Fibroblast of skin of abdomen (primary cell): Measurements from ENCODE around the gene COL20A1.

Experiments
- DNase-seq: peaks from one replicate; pipeline ENCODE4 v3.0.0-alpha.2; 2013

Gene COL20A1

DNA sequence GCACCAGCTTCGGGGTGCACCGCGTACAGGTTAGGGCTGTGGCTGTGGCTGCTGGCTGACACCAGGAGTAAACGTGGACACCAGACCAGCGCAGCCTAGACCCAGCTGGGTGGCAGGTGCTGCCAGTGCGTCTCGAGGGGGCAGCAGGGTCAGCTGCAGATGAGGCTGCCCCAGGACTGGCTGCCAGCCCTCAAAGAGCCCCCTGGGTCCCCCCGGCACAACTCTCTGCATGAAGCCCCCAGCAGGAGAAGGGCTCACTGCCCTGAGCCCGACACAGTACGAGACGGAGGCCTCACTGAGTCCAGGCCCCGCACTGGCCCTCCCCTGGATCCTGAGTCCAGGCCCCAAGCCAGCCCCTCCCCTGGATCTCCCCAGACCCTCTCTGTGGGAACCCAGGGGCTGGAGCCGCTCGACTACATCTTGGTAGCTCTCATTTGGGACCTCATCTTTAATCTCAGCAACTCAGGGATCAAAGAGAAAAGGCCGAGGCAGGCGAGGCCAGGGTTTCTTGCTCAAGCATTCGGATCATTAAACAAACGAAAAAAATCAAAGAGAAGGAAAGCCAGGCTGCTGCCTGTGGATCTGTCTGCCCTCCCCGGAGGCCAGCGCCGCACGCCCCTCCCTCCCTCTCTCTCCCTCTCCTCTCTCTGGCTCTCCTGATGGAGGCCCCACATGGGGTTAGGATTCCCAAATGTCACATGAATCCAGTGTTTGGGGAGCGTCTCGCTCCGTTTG is 31.8 kb upstream of the COL20A1 start:
- no peak for DNase-seq

DNA sequence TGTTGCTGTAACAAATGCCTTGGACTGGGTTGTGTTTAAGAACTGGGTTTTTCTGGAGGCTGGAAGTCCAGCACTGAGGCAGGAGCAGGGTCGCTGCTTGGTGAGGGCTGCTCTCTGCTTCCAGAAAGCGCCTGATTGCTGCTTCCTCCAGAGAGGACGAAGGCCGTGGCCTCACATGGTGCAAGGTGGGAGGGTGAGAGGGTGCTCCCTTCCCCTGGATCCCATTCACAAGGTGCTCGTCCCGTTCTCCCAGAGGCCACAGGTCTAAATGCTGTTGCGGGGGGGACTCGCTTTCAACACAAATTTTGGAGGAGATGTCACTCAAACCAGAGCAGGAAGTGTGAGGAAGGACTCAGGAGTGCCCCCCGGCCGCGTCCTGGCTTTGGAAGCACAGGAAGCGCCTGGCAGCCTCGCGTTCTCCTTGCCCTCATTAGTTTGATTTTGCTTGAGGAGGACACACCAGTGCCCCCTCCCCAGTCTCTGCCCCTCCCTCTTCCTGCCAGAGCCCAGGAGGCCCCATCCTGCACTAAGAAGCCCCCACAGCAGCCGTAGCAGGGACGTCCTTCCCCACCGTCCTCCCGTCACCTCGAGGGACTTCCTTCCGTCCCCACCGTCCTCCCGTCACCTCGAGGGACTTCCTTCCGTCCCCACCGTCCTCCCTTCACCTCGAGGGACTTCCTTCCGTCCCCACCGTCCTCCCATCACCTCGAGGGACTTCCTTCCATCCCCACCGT is 31.0 kb upstream of the COL20A1 start:
- DNase-seq, result no peak

DNA sequence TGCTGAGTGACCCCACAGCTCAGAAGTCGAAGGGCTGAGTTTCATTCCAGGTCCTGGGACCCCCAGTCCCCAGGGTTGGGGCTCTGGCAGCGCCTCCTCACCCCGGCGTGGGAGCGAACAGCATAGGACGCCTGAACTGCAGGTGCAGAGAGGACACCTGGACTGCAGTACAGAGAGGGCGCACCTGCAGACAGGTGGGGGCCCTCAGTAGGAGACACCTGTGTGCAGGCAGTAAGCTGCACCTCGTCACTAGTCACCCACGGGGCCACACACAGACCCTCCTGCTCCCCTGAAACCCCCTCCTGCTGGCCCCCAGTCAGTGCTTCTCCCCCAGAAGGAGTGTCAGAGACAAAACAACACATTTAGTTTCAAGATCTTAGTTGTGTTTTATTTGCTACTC is 30.1 kb upstream of the COL20A1 start:
- no peak for DNase-seq

DNA sequence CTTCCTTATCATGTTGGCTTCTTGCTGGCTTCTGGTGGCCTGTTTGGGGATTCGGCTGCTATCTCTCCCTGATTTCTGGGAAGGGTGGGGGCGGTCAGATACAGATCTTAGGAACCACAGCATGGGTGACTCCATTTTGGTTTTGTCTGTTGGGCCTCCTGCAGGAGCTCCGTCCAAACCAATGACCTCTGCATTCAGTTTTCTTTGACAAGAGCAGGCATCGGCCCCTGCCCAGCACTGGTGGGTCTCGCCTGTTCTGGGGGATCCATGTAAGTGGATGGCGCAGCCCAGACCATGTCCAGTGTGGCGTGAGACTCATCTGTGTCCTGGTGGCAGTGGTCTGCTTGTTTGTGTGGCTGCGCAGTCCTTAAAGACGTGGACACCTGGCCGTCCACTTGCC is 29.0 kb upstream of the COL20A1 start:
- DNase-seq, result no peak

DNA sequence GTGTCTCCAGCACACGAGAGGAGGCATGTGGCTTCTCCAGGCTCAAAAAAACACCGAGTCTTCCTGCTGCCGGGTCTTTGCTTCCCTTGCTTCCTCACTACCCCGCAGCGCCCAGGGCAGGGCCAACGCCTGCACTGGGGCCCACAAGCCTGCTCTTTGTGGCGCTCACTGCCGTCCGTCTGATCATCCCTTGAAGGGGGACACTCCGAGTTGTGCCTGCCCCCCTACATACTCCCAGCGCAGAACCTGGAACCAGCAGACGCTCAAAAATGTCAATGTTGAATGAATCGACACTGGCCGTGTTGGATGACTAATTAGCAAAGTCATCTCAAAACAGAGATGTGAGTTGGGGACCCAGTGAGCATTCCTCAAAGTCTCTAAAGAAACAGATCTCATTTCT is 28.5 kb upstream of the COL20A1 start:
- no peak for DNase-seq

DNA sequence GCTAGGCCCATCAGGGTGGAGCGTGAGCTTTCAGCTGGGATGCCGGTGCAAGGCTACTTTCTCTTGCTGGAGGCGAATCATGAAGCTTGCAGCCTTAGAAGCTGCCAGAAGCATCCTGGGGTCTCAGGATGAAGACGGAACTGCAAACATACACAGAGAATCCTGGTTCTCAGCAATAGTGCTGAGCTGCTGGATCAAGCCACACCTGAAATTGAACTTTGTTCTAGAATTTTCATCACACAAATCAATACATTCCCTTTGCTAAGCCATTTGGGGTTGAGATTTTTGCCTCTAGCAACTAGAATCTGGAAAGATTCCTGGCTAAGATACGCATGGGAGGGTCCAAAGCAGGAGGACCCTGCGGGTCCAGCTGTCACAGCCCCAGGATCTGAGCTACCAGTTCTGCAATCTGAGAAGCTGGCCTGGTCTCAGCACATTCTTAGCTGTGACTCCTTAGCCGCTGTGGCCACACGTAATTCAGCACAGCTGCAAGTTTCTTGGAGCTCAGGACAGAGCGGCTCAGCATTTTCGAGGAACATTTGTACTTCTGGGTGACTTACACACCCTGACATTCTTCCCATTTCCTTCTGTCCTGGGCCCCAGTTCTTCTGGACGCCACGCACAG is 27.0 kb upstream of the COL20A1 start:
- DNase-seq, result peak; percentile 55

DNA sequence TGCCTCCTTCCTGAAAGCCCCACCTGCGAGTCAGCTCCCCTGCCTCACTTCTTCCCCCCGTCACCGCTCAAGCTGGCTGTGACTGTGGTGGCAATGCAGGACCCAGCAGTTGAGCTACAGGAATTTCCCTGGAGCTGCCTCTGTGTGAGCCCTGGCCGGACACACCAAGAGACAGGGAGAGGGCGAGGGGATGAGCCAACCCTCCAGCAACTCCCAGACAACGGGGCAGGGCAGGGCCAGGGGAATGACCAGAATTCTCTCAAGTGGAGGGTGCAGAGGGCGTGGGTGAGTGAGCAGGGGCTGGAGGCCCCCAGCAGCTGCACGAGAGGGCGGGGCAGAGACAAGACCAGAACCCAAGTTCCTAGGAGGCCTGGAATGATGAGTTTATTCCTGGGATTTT is 25.3 kb upstream of the COL20A1 start:
- DNase-seq, result no peak

DNA sequence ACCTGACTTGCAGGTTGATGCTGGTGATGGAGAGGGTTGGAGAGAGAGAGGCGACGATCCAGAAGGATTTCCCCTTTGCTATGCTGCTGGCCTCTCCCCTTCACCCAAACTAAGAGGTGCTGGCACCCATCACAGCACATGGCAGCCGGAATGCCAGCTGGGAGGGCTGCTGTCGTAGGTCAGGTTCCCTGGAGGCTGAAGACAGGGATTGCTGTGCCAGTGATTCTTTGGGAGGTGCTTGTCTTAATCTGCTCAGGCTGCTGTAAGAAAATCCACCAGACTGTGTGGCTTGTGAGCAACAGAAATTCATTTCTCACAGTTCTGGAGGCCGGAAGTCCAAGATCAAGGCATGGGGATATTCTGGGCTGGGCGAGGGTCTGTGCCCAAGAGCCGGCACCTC is 24.7 kb upstream of the COL20A1 start:
- no peak for DNase-seq

DNA sequence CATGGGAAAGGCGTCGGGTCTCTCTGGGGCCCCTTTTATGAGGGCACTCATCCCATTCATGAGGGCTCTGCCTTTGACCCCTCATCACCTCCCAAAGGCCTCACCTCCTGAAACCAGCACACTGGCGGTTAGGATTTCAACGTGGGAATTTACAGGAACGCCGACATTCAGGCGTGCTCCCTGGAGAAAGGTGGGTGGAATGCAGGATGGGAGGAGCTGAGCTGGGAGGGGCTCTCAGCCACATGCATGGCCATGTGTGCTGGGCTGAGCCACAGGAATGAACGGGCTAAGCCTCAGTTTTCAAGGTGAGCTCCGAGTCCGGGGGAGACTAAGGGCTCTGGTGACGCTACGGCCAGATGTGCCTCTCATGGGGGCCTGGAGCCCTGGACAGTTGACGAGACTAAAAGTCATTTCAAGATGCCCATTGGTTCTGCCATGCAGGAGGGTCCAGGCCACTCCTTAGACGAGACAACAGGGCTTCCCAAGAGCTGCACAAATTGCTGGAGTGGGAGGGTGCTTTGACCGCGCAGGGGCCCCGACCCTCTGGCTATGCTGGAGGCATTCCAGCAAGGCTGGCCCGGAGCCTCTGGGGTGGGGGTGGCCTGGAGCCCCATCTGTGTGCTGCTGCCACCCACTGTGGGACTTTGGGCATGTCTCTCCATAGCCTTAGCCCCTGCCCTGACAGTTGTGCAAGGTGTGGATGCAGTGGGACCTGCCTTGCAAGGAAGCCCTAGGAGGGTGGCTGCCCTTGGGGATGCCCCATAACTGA is 24.1 kb upstream of the COL20A1 start:
- no peak for DNase-seq

DNA sequence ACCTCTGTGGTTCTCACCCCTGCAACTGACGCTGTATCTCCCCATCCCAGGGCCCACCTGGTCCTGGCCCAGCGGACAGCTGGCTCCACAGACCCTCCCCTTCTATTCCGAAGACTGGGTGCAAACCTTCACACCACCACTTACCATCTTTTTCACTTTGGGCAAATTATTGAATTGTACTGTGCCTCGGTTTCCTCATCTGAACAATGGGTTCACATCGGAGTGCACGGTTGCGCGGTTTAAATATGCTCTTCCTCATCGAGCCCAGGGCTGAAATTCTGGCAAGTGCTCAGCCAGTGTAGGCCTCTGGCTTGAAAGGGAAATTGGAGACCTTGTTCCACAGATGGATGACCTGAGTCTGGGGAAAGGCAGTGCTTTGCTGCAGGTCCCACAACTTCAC is 23.3 kb upstream of the COL20A1 start:
- no peak for DNase-seq

DNA sequence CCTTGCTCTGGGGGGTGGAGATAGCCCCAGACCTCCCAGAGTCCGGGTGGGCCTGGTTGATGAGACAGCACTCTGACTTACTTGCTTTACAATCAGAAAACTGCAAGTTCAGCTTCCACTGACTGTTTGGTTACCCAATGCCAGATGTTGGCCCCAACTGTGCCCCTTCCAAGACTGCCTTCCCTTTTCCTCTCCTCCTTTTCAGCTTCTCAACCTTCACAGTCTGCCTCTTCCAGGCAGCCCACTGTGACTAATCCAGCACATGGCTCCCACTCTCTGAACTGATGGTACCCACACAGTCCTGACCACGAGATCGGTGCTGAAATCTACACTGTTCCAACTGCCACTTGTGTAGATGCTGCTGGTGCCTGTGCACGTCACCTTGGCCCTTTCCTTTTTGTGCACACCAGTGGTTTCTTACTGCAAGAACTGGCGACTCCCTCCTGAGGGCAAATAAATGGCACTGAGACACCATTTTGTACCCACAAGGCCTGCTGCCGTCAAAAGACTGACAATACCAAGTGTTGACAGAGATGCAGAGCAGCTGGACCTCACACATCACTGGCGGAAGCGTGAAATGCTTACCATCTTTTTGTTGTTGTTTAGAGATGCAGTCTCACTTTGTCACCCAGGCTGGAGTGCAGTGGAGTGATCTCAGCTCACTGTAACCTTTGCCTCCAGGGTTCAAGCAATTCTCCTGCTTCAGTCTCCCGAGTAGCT is 22.2 kb upstream of the COL20A1 start:
- DNase-seq, result no peak

DNA sequence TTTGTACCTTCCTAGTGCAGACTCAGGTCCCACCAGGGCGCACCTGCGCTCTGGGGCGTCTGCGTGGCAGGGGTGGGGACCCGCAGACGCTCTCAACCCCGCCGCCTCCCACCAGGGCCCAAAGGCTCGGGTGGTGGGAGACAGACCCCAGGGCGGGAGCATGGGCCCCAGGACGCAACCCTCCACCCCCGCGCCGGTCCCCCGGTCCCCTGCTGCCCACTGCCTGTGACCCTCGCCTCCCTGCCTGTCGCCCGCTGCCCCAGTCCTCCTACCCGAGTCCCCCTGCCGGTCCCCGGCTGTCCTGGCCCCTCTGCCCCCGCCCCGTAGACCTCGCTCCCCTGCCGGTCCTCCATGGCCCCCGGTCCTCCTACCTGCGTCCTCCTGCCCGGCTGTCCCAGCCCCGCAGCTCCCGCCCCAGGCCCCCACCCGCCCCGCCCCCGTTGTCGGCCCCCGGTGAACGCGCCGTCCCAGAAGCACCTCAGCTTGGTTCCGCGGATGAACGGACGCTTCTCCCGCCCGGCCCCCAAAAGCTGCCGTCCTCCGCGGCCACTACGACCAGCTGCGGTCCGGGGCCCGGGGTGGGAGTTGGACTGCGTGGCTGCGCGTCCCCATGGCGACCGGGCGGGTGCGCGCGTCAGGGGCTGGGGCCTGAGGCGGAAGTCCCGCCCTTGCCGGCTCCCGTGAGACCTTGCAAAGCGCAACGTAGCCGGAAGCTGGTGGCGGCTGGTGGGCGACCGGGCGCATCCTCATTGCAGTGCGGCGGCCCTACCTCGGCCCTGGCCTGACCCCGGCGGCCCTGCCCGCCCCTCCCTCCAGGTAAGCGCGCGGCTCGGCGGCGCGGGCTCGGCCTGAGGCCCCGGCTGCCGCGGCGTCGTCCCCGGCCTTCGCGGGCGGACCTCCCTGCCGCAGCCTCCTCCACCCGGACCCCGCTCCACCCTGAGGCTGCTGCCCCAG is 20.6 kb upstream of the COL20A1 start, which contains the start of gene ARFGAP1:
ARFGAP1 (plus strand) TSS at position 709 of the 954 bp plus-strand sequence. CDS start 2,768 bp downstream, outside the sequence.
- peak; percentile 87 for DNase-seq

DNA sequence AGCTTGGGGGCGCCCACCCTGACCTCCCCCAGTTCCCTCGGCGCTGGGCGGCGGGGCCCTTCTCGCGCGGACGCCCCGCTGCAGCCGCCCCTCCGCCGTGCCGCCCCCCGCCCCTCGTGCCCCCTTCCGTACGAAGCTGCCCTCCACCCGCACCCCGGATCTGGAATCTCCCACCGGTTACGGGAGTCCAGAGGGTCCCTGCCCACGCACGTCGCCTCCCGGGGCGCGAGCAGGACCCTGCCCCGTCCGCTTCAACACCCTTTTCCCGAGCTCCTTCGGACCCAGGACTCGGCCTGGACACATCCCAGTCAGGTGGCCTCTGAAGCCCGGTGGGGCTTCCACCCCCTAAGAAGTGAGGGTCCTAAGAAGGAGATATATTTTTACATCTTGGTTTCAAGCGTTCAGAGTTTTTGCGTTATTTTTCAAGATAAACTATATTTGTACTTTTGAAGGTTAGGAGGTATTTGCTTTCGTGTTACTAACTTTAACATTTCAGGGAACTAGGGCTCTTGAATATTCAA is 19.9 kb upstream of the COL20A1 start:
- DNase-seq, result no peak

DNA sequence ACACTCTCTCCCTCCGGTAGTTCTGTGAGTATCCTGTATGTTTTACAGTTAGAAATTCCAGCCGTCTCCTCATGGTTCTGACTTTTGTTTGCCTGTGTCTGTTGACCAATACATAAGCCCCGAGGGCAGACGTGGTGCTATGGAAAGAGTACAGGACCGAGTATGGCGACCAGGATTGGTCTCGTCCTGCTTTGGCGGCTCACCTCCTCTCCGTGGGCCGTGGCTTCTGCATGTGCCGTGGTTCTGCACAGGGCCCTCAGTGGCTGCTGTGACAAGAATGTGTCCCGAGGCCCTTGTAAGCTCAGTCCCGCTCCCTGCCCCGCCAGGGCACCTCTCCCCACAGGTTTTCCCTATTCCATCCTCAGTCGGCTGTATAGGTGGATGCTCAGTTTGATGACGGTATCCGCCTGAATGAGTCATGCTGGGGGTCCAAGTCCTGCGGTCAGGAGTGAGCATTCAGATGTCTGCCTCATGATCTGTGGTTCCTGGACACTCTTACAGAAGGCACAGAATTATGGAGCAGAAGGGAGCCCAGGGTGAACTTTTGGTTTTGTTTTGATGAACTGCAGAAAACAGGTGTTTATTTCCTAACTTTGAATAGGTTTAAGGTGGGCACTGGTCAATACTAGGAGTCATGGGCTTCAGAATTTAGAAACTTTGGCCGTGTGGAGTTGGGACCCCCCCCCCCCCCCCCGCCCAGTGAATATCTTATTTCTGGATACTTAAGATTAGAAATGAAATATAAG is 19.2 kb upstream of the COL20A1 start:
- peak; percentile 77 for DNase-seq

DNA sequence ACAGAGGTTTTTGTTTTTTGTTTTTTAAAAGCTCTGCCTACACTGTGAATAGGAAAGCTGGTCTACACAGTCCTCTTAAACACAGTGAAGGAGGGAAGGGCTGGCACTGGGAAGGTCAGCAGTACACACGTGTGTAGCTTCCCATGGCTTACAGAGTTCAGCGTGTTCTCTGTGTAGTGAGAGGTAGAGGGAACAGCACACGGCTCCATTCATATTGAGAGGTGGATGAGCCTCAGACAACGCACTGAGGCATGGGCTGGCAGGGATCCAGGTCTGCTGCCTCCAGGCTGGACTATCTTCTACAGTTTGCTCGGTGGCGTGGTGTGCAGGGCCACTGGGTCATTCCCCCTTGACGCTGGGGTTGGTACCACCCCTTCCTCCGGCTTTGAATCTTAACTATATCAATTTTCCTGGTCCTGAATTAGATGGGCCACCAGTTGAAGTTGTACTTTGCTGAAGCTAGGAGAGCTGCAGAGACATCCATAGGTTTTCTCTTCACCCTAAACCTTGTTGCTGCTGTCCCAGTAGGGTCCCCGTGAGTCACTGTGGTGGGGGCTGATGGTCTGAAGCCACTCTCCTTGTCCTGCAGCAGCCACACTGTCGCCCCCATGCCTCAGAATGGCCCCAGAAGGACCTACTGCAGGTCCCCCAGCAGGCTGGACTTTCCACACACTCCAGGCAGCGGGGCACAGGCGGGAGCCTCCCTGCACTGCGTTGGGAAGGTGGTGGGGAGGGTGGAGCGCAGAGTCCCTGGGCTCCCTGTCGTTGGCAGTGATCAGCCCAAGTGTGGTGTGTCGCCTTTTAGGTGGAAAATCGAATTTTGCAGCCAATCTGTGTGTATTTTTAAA is 18.4 kb upstream of the COL20A1 start:
- no peak for DNase-seq

DNA sequence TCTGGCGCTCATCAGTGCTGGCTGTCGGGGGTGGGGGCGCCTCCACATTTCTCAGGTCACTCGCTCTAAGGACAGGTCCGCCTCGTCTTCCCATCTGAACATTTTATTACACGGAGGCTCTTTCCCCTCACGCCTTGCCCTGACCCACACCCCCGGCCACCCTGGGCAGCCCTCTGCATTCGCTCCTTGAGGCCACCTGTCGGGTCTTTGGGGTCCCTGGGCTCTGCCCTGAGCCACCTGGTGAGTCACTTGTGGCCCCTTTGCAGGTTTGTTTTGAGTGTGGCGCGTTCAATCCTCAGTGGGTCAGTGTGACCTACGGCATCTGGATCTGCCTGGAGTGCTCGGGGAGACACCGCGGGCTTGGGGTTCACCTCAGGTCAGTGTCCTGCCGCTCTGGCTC is 17.2 kb upstream of the COL20A1 start:
- no peak for DNase-seq

DNA sequence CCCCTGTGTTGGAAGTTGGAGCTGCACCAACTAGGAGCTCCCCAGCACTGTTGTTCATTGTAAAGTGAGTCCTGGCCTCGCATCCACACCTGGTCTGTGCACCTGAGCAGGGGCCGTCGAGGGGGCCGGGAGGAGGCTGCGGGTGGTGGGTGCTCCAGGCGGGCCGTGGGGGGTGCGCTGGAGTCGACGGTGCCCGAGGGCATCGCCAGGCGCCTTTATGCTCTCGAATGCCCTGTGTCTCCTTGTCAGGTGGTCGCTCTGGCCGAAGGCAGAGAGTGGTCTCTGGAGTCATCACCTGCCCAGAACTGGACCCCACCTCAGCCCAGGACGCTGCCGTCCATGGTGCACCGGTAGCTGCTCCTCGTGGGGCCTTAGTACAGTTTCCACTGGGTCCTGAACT is 16.0 kb upstream of the COL20A1 start:
- no peak for DNase-seq

DNA sequence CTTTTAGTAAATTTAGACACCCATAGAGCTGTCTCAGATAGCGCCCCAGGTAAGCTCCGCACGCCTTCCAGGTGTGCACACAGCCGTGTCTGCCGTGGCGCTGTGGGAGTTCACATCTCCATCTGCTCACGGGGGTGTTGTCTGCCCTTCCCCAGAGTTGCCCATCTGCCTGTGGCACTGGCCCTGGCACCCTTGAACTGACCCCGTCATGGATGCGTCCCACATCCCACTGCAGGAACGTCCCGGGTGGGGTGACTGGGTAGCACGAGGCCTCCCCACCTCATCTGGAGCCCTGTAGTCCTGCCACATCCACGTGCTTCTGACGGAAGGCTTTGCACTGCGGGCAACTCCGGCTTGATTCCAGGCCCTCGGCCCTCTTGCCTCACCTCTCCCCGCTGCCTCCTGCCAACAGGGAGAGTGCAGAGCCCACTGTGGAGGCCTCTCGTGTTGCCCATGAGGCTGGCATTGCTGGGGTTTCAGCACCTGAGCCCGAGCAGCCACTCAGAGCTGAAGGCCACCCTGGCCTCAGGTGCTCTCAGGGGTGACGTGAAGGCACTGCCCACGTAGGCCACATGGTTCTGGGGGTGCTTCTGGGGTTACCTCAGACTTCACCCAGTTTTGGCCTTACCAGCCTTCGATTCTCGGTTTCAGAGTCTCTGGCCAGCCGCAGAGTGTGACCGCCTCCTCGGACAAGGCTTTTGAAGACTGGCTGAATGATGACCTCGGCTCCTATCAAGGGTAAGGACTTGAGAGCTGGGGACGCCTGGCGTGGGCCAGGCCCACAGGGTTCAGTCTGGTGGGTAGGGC is 15.3 kb upstream of the COL20A1 start:
- DNase-seq, result no peak
